MM.1S (cell line): ENCODE measurements around the gene RAB11B.
"Not testable (repeated sequence)": the region's sequence is repeated elsewhere in the genome, so short reads cannot be mapped to it uniquely, and the experiment has no call there.

Experiments used
- DNase-seq: peaks from one replicate; pipeline ENCODE4 v3.0.0-alpha.2; 2015
- H2AFZ ChIP-seq: fragments of 300-600 bp; sonication (generic); 2 replicates; pipeline ENCODE4 v1.6.0; 2016; ENCODE audit warnings: antibody characterized with exemption, low read length
- H3F3A ChIP-seq: fragments of 300-600 bp; sonication (generic); 2 replicates; pipeline ENCODE4 v1.6.1; 2016; ENCODE audit warnings: mild to moderate bottlenecking, antibody characterized with exemption, low read length, moderate library complexity, mixed read lengths; ENCODE audit not compliant: insufficient read depth
- H3K27ac ChIP-seq: fragments of 300-600 bp; sonication (generic); 2 replicates; pipeline ENCODE4 v1.5.1; 2016; ENCODE audit warnings: mild to moderate bottlenecking, low read length
- H3K27me3 ChIP-seq: fragments of 300-600 bp; sonication (generic); replicated peaks from 2 replicates; pipeline ENCODE4 v1.6.0; 2016; ENCODE audit warnings: low read length; ENCODE audit not compliant: insufficient read depth
- H3K36me3 ChIP-seq: fragments of 300-600 bp; sonication (generic); replicated peaks from 2 replicates; pipeline ENCODE4 v1.6.1; 2016; ENCODE audit warnings: mild to moderate bottlenecking, low read length, mixed read lengths; ENCODE audit not compliant: insufficient read depth
- H3K4me1 ChIP-seq: fragments of 300-600 bp; sonication (generic); 2 replicates; pipeline ENCODE4 v1.6.1; 2016; ENCODE audit warnings: low read length, mixed read lengths
- H3K4me2 ChIP-seq: fragments of 300-600 bp; sonication (generic); 2 replicates; pipeline ENCODE4 v1.6.0; 2016; ENCODE audit warnings: low read depth, low read length
- H3K4me3 ChIP-seq: fragments of 300-600 bp; sonication (generic); 2 replicates; pipeline ENCODE4 v1.5.1; 2016; ENCODE audit warnings: low read length, mixed read lengths
- H3K79me2 ChIP-seq: fragments of 300-600 bp; sonication (generic); 2 replicates; pipeline ENCODE4 v1.6.1; 2016; ENCODE audit warnings: mixed run types, low read length, mixed read lengths
- H3K9ac ChIP-seq: fragments of 300-600 bp; sonication (generic); 2 replicates; pipeline ENCODE4 v1.6.1; 2016; ENCODE audit warnings: low read length, mixed read lengths
- H3K9me2 ChIP-seq: fragments of 300-600 bp; sonication (generic); replicated peaks from 2 replicates; pipeline ENCODE4 v1.6.1; 2016; ENCODE audit warnings: mild to moderate bottlenecking, low read length, mixed read lengths; ENCODE audit not compliant: insufficient read depth
- H3K9me3 ChIP-seq: fragments of 300-600 bp; sonication (generic); replicated peaks from 2 replicates; pipeline ENCODE4 v1.6.1; 2016; ENCODE audit warnings: mild to moderate bottlenecking, low read length, mixed read lengths; ENCODE audit not compliant: insufficient read depth
- H4K20me1 ChIP-seq: fragments of 300-600 bp; sonication (generic); 2 replicates; pipeline ENCODE4 v1.6.1; 2016; ENCODE audit warnings: mild to moderate bottlenecking, low read length, moderate library complexity, mixed read lengths; ENCODE audit not compliant: insufficient read depth
- CTCF ChIP-seq: fragments of 300-600 bp; sonication (generic); IDR thresholded peaks from 2 replicates; pipeline ENCODE4 v1.5.1; 2016; ENCODE audit warnings: antibody characterized with exemption, low read length, mixed read lengths
- EZH2 ChIP-seq: fragments of 300-600 bp; sonication (generic); optimal IDR thresholded peaks from 2 replicates; pipeline ENCODE3; 2017; ENCODE audit warnings: low read depth, mild to moderate bottlenecking, antibody characterized with exemption, low read length, mixed read lengths
- EZH2phosphoT487 ChIP-seq: fragments of 300-600 bp; sonication (generic); IDR thresholded peaks from 2 replicates; pipeline ENCODE4 v1.6.1; 2018; ENCODE audit warnings: antibody characterized with exemption, low read length

RAB11B gene

GRCh38 chr19:8421484-8422461 is 31.6 kb downstream of the RAB11B start:
- Histone ChIP-seq H3K79me2 (no peaks in the 10 kb centered on the region), H3K9me3 (no peaks in the 10 kb centered on the region), H3K9ac (no peak overlapping the region), H3K4me1 (no peaks in the 10 kb centered on the region), H3K36me3 (no peaks in the 10 kb centered on the region), H3K27ac (no peak overlapping the region), H2AFZ (no peak overlapping the region), H3K27me3 (no peaks in the 10 kb centered on the region), H3K4me3 (no peak overlapping the region), H4K20me1 (no peaks in the 10 kb centered on the region), H3K9me2 (no peaks in the 10 kb centered on the region), H3F3A (no peaks in the 10 kb centered on the region), H3K4me2 (no peak overlapping the region)
- no peak for DNase-seq
- TF ChIP-seq EZH2phosphoT487 (no peak), CTCF (no peak), EZH2 (no peak)

GRCh38 chr19:8423817-8424223 is 33.7 kb downstream of the RAB11B start:
- no peak overlapping the region for H3K27ac ChIP-seq

GRCh38 chr19:8425331-8425730 is 35.2 kb downstream of the RAB11B start:
- H3K4me3 ChIP-seq, H2AFZ ChIP-seq, H3K9me2 ChIP-seq, H3F3A ChIP-seq, H3K9ac ChIP-seq, DNase-seq, H3K79me2 ChIP-seq, H3K4me2 ChIP-seq, H3K27me3 ChIP-seq, H3K27ac ChIP-seq, H4K20me1 ChIP-seq, H3K9me3 ChIP-seq, H3K4me1 ChIP-seq, H3K36me3 ChIP-seq: not testable (repeated sequence)

More at GRCh38 chr19:8423817-8424223, 33.7 kb downstream of the RAB11B start:
- no peaks in the 10 kb centered on the region for H4K20me1 ChIP-seq
- no peaks in the 10 kb centered on the region for H3F3A ChIP-seq
- no peaks in the 10 kb centered on the region for H3K4me1 ChIP-seq
- no peaks in the 10 kb centered on the region for H3K27me3 ChIP-seq
- H3K9ac ChIP-seq = no peak overlapping the region
- no peaks in the 10 kb centered on the region for H3K9me2 ChIP-seq
- H3K79me2 ChIP-seq = no peaks in the 10 kb centered on the region
- no peaks in the 10 kb centered on the region for H3K36me3 ChIP-seq
- no peak overlapping the region for H3K4me2 ChIP-seq
- H3K9me3 ChIP-seq = no peaks in the 10 kb centered on the region
- H2AFZ ChIP-seq = no peak overlapping the region
- no peak for DNase-seq
- no peak overlapping the region for H3K4me3 ChIP-seq
- TF ChIP-seq CTCF (no peak), EZH2phosphoT487 (no peak), EZH2 (no peak)

GRCh38 chr19:8426283-8426682 is 36.1 kb downstream of the RAB11B start:
- Histone ChIP-seq H3K9me2 (no peaks in the 10 kb centered on the region), H3K36me3 (no peaks in the 10 kb centered on the region), H3K4me2 (no peak overlapping the region), H3K4me3 (no peak overlapping the region), H4K20me1 (no peaks in the 10 kb centered on the region), H3K27ac (no peak overlapping the region), H3K4me1 (no peaks in the 10 kb centered on the region), H3K27me3 (no peaks in the 10 kb centered on the region), H3K79me2 (no peaks in the 10 kb centered on the region), H2AFZ (no peak overlapping the region), H3F3A (no peaks in the 10 kb centered on the region), H3K9ac (no peak overlapping the region), H3K9me3 (no peaks in the 10 kb centered on the region)
- TF ChIP-seq EZH2phosphoT487 = no peak
- no peak for TF ChIP-seq CTCF
- TF ChIP-seq EZH2 = no peak
- no peak for DNase-seq
